ENCODE measurements around the gene CLCN5. TPM values are rescaled to one million over a fixed set of nuclear protein-coding genes. Genes with fewer than 3 reads are reported as not detected.

Gene CLCN5
- total and polyA plus RNA-seq, 11 donors, result 0.65 to 6.0 (median 2.5) TPM

DNA sequence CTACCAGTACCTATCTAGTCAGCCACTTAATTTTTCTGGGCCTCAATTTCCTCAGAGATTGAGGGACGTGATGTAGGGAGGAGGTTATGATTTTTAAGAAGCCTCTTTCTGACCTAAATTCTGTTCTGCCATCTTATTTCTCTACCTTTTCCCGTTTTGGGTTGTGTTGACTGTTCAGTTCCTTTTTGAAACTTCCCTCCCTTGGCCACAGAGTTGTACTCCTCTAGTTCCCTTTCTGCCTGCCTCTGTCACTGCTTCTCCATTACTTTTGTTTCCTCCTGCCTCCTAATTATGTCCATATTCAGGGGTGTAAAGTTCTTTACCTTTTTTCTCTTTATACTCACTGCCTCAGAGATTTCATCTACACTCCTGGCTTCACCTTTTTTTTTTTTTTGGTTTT, 25.4 kb downstream of the CLCN5 start:
- Histone ChIP-seq H3K4me1 (no peaks in the 10 kb centered on the region), H3K27me3 (no peaks in the 10 kb centered on the region), H3K36me3 (no peaks in the 10 kb centered on the region), H3K4me3 (no peak overlapping the region), H3K27ac (no peak overlapping the region), H3K9me3 (peaks cover 0 to 6% (median 0%) of the 10 kb centered on the region in 12 donors)
- intact Hi-C loops (cut with DNase I), result loop anchor here in 1 of 10 donors (10.0 kb wide), 1 partner anchor 57 kb away; no protein-coding TSS in a partner anchor
- ATAC-seq (no peak), DNase-seq (no peak)
- TF ChIP-seq, protein P1, sequence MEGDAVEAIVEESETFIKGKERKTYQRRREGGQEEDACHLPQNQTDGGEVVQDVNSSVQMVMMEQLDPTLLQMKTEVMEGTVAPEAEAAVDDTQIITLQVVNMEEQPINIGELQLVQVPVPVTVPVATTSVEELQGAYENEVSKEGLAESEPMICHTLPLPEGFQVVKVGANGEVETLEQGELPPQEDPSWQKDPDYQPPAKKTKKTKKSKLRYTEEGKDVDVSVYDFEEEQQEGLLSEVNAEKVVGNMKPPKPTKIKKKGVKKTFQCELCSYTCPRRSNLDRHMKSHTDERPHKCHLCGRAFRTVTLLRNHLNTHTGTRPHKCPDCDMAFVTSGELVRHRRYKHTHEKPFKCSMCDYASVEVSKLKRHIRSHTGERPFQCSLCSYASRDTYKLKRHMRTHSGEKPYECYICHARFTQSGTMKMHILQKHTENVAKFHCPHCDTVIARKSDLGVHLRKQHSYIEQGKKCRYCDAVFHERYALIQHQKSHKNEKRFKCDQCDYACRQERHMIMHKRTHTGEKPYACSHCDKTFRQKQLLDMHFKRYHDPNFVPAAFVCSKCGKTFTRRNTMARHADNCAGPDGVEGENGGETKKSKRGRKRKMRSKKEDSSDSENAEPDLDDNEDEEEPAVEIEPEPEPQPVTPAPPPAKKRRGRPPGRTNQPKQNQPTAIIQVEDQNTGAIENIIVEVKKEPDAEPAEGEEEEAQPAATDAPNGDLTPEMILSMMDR (IDR thresholded peaks at IDR 0.05), result no peak
- TF ChIP-seq POLR2A (IDR thresholded peaks at IDR 0.05), result no peak
- WGBS, 4 donors, result 52 to 84% (median 66%) methylated on average over 2 of the region's 2 CpGs

DNA sequence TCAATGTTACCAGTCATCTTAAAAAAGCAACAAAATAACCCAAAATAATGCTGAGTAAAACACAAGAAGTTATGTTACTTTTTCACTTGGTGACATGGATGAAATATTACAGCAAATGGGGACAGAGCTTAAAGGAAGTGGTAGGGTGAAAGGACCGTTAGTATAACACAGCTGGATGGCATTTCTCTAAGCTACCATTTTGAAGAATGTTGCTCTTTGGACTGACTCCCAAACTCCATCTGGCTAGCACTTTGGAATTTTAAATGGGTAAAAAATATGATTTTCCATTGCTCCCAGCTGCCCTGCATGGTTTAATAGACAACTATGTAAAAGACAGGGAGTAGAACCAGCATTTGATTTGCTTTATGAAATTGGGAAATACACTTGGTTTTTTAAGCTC, 27.6 kb downstream of the CLCN5 start:
- TF ChIP-seq POLR2A (IDR thresholded peaks at IDR 0.05), result no peak
- TF ChIP-seq, protein P1 (IDR thresholded peaks at IDR 0.05), result no peak
- WGBS, 4 donors, result 51 to 83% (median 68%) methylated on average over 1 of the region's 1 CpG
- H3K4me1 ChIP-seq, result no peaks in the 10 kb centered on the region
- no peak for DNase-seq
- ATAC-seq, result no peak
- no peaks in the 10 kb centered on the region for H3K36me3 ChIP-seq
- H3K9me3 ChIP-seq, result no peaks in the 10 kb centered on the region
- no peak overlapping the region for H3K4me3 ChIP-seq
- H3K27ac ChIP-seq, result no peak overlapping the region
- H3K27me3 ChIP-seq, result no peaks in the 10 kb centered on the region
- intact Hi-C loops (cut with DNase I), result loop anchor here in 1 of 10 donors (10.0 kb wide), 1 partner anchor 55 kb away; no protein-coding TSS in a partner anchor

DNA sequence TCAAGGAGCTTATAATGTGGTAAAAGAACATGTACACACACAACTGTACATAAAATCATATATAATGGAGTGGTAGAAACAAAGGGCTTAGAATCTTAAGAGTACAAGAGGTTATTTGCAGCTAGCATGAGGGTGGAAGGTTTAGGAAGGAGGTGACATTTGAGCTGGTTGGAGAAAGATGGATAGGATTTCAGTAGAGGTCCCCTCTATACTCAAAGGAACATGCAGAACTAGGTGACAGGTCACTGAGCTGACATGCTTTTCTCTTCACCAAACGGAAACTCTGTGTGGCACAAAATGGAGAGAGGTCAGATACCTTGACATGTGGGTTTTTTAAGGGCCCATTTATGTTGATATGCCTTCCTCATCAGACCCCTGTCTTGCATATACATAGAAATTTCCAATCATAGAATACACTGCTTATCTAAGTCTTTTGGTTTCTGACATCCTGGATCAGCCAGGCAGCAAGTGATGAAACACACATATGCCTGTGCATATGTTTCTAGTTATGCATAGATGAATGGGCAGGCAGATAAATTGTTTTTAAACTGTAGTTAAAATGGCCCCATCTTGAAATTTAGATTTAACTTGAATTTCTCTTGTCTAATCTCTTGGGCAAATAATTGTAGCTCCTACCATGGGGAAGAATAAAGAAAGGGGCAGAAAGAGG, 29.3 kb downstream of the CLCN5 start:
- H3K36me3 ChIP-seq, result no peaks in the 10 kb centered on the region
- H3K9me3 ChIP-seq, result no peaks in the 10 kb centered on the region
- WGBS, 4 donors, result 27 to 65% (median 51%) methylated on average over 1 of the region's 1 CpG
- H3K27ac ChIP-seq, result no peak overlapping the region
- no peak overlapping the region for H3K4me3 ChIP-seq
- no peak for TF ChIP-seq POLR2A (IDR thresholded peaks at IDR 0.05)
- TF ChIP-seq, protein P1 (IDR thresholded peaks at IDR 0.05), result no peak
- no peaks in the 10 kb centered on the region for H3K4me1 ChIP-seq
- peak in 1 of 4 donors; percentile 36 for ATAC-seq
- H3K27me3 ChIP-seq, result no peaks in the 10 kb centered on the region
- intact Hi-C loops (cut with DNase I), result no loop called here
- no peak for DNase-seq

DNA sequence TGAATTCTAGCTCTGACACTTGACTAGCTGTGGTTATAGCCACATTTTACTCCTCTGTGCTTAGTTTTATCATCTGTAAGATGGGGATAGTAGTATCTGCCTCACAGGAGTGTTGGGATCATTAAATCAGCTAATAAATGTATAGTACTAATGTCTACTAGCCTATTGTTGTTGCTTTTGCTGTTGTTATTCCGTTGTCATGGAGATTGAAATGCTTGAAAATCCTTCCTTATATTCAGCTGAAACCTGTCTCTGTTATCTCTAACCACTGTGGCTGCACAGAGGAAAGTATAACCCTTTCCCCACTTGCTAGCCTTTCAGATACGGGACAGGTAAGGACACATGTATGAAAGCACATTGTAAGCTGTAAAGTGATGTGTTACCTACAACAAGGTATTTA, 33.9 kb downstream of the CLCN5 start:
- WGBS, 4 donors, result 62 to 91% (median 75%) methylated on average over 2 of the region's 2 CpGs
- intact Hi-C loops (cut with DNase I), result no loop called here
- Histone ChIP-seq H3K4me3 (no peak overlapping the region), H3K36me3 (no peaks in the 10 kb centered on the region), H3K27ac (no peak overlapping the region), H3K4me1 (no peaks in the 10 kb centered on the region), H3K27me3 (peaks cover 0 to 5% (median 0%) of the 10 kb centered on the region in 9 donors), H3K9me3 (no peaks in the 10 kb centered on the region)
- TF ChIP-seq, protein P1 (IDR thresholded peaks at IDR 0.05), result no peak
- TF ChIP-seq POLR2A (IDR thresholded peaks at IDR 0.05), result no peak
- no peak for ATAC-seq
- DNase-seq, result no peak

Measured in heart left ventricle (tissue), 16 donors.